Mononuclear cell (primary cell): Measurements from ENCODE around the gene EIPR1. TPM values are rescaled to one million over a fixed set of nuclear protein-coding genes. Genes with fewer than 3 reads are reported as not detected.

Source experiments
- H3K27me3 ChIP-seq: 2 replicates; pipeline ENCODE4 v1.6.0; 2011; ENCODE audit warnings: low read length, control low read depth; ENCODE audit not compliant: insufficient read depth
- H3K4me1 ChIP-seq: 2 replicates; pipeline ENCODE4 v1.5.1; 2011; ENCODE audit warnings: mild to moderate bottlenecking, low read length, control low read depth; ENCODE audit not compliant: insufficient read depth
- H3K4me3 ChIP-seq: 2 replicates; pipeline ENCODE4 v1.5.1; 2011; ENCODE audit warnings: mild to moderate bottlenecking, low read length, moderate library complexity
- H3K9me3 ChIP-seq: 2 replicates; pipeline ENCODE4 v1.5.1; 2011; ENCODE audit warnings: low read depth, mild to moderate bottlenecking, control low read depth, low read length
- total RNA-seq: library from RNA; depleted of rRNA; stranded (reverse); fragments of >200 nt; gene quantifications from one replicate; pipeline ENCODE4 v1.2.3, GENCODE V29; 2012

The EIPR1 gene
- total RNA-seq, 1 donor, result 10.0 TPM

- Histone ChIP-seq H3K9me3 (peaks cover 8% of the 10 kb centered on the region), H3K27me3 (no peaks in the 10 kb centered on the region)
These were observed 131.2 kb downstream of the EIPR1 start for GRCh38 chr2:3246406-3246805.

GRCh38 chr2:3244486-3244885 is 133.1 kb downstream of the EIPR1 start:
- Histone ChIP-seq H3K9me3 (peaks cover 7% of the 10 kb centered on the region), H3K4me3 (no peak overlapping the region), H3K27me3 (no peaks in the 10 kb centered on the region), H3K4me1 (peaks cover 26% of the 10 kb centered on the region)

More at GRCh38 chr2:3246406-3246805, 131.2 kb downstream of the EIPR1 start:
- Histone ChIP-seq H3K4me1 (peaks cover 25% of the 10 kb centered on the region), H3K4me3 (no peak overlapping the region)

- Histone ChIP-seq H3K9me3 (no peaks in the 10 kb centered on the region), H3K4me1 (peaks cover 28% of the 10 kb centered on the region), H3K4me3 (no peak overlapping the region), H3K27me3 (no peaks in the 10 kb centered on the region)
These were observed 133.8 kb downstream of the EIPR1 start for GRCh38 chr2:3243804-3244203.

GRCh38 chr2:3242747-3243369 is 134.8 kb downstream of the EIPR1 start:
- H3K9me3 ChIP-seq, result no peaks in the 10 kb centered on the region
- no peaks in the 10 kb centered on the region for H3K27me3 ChIP-seq
- peaks cover 30% of the 10 kb centered on the region for H3K4me1 ChIP-seq
- H3K4me3 ChIP-seq, result no peak overlapping the region

GRCh38 chr2:3241971-3242746 is 135.5 kb downstream of the EIPR1 start:
- Histone ChIP-seq H3K4me1 (peaks cover 30% of the 10 kb centered on the region), H3K4me3 (no peak overlapping the region), H3K9me3 (no peaks in the 10 kb centered on the region), H3K27me3 (no peaks in the 10 kb centered on the region)

- Histone ChIP-seq H3K4me3 (no peak overlapping the region), H3K27me3 (no peaks in the 10 kb centered on the region), H3K4me1 (peaks cover 30% of the 10 kb centered on the region), H3K9me3 (no peaks in the 10 kb centered on the region)
These were observed 138.4 kb downstream of the EIPR1 start for GRCh38 chr2:3238951-3239841.

GRCh38 chr2:3236300-3237045 is 141.1 kb downstream of the EIPR1 start:
- Histone ChIP-seq H3K4me1 (peaks cover 6% of the 10 kb centered on the region), H3K9me3 (no peaks in the 10 kb centered on the region), H3K4me3 (no peak overlapping the region), H3K27me3 (no peaks in the 10 kb centered on the region)

GRCh38 chr2:3233877-3234276 is 143.7 kb downstream of the EIPR1 start:
- no peaks in the 10 kb centered on the region for H3K9me3 ChIP-seq
- H3K4me1 ChIP-seq, result peaks cover 3% of the 10 kb centered on the region
- no peak overlapping the region for H3K4me3 ChIP-seq
- no peaks in the 10 kb centered on the region for H3K27me3 ChIP-seq

GRCh38 chr2:3229221-3229620 is 148.4 kb downstream of the EIPR1 start:
- no peaks in the 10 kb centered on the region for H3K27me3 ChIP-seq
- no peaks in the 10 kb centered on the region for H3K9me3 ChIP-seq
- H3K4me1 ChIP-seq, result no peaks in the 10 kb centered on the region
- H3K4me3 ChIP-seq, result no peak overlapping the region

GRCh38 chr2:3224681-3225080 is 152.9 kb downstream of the EIPR1 start:
- H3K4me1 ChIP-seq, result peaks cover 2% of the 10 kb centered on the region
- H3K9me3 ChIP-seq, result no peaks in the 10 kb centered on the region
- H3K27me3 ChIP-seq, result no peaks in the 10 kb centered on the region
- no peak overlapping the region for H3K4me3 ChIP-seq

- Histone ChIP-seq H3K9me3 (no peaks in the 10 kb centered on the region), H3K4me1 (peaks cover 2% of the 10 kb centered on the region), H3K4me3 (no peak overlapping the region), H3K27me3 (no peaks in the 10 kb centered on the region)
These were observed 154.3 kb downstream of the EIPR1 start for GRCh38 chr2:3223080-3223923.

GRCh38 chr2:3222636-3223035 is 155.0 kb downstream of the EIPR1 start:
- no peaks in the 10 kb centered on the region for H3K9me3 ChIP-seq
- no peaks in the 10 kb centered on the region for H3K27me3 ChIP-seq
- peaks cover 5% of the 10 kb centered on the region for H3K4me1 ChIP-seq
- no peak overlapping the region for H3K4me3 ChIP-seq

- peaks cover 8% of the 10 kb centered on the region for H3K4me1 ChIP-seq
- H3K4me3 ChIP-seq, result no peak overlapping the region
- no peaks in the 10 kb centered on the region for H3K9me3 ChIP-seq
- H3K27me3 ChIP-seq, result no peaks in the 10 kb centered on the region
These were observed 158.1 kb downstream of the EIPR1 start for GRCh38 chr2:3219536-3219935.

- Histone ChIP-seq H3K4me1 (peaks cover 5% of the 10 kb centered on the region), H3K27me3 (no peaks in the 10 kb centered on the region), H3K9me3 (no peaks in the 10 kb centered on the region), H3K4me3 (no peak overlapping the region)
These were observed 160.0 kb downstream of the EIPR1 start for GRCh38 chr2:3217646-3218045.
